Common myeloid progenitor, CD34-positive (primary cell): ENCODE data around the gene KDM8. TPM values are rescaled to one million over a fixed set of nuclear protein-coding genes. Genes with fewer than 3 reads are reported as not detected.

Experiments
- CTCF ChIA-PET: fragments of 350-600 bp; sonication (Branson Sonifier 250); formaldehyde crosslinking; loops from one replicate; lab custom pipeline; 2021; ENCODE audit warnings: antibody characterized with exemption; lab: Charles Lee
- POLR2A ChIA-PET: fragments of 350-600 bp; sonication (Branson Sonifier 250); formaldehyde crosslinking; loops from one replicate; lab custom pipeline; 2021; ENCODE audit warnings: antibody characterized with exemption; lab: Charles Lee
- DNase-seq, 3 donors: peaks; one replicate each; pipeline versions ENCODE4 v3.0.0 to v3.0.0-alpha.2; 2013
- H3K27ac ChIP-seq, 2 experiments: 1 replicate in 1 of 2; 2 replicates in 1 of 2; pipeline ENCODE4 v1.7.0; 2013; ENCODE audit warnings: inconsistent platforms in 2 of 2, low read length in 2 of 2, mild to moderate bottlenecking in 2 of 2, low read depth in 1 of 2, moderate library complexity in 1 of 2; ENCODE audit not compliant: severe bottlenecking in 2 of 2, insufficient read depth in 1 of 2, poor library complexity in 1 of 2
- H3K27me3 ChIP-seq, 5 experiments: replicated peaks in 2 of 5; 1 replicate in 3 of 5; 2 replicates in 2 of 5; pipeline versions ENCODE4 v1.6.1 to v1.7.0; 2013; ENCODE audit warnings: low read length in 4 of 5, mild to moderate bottlenecking in 2 of 5, moderate library complexity in 2 of 5, inconsistent platforms in 1 of 5; ENCODE audit not compliant: insufficient read depth in 5 of 5, control insufficient read depth in 4 of 5
- H3K36me3 ChIP-seq, 4 experiments: 1 replicate in 2 of 4; 2 replicates in 2 of 4; pipeline versions ENCODE4 v1.6.1 to v1.7.0; 2013; ENCODE audit warnings: low read length in 3 of 4, control low read depth in 1 of 4, mild to moderate bottlenecking in 1 of 4; ENCODE audit not compliant: control insufficient read depth in 4 of 4, insufficient read depth in 4 of 4
- H3K4me1 ChIP-seq, 4 experiments: 1 replicate in 3 of 4; 2 replicates in 1 of 4; pipeline versions ENCODE4 v1.6.1 to v1.7.1; 2013; ENCODE audit warnings: low read length in 3 of 4, mild to moderate bottlenecking in 3 of 4, control low read depth in 1 of 4, inconsistent platforms in 1 of 4, moderate library complexity in 1 of 4; ENCODE audit not compliant: control insufficient read depth in 4 of 4, insufficient read depth in 4 of 4; ENCODE audit errors: control extremely low read depth in 1 of 4
- H3K4me3 ChIP-seq, 7 experiments: 1 replicate in 4 of 7; 2 replicates in 3 of 7; pipeline versions ENCODE4 v1.5.1 to v1.7.0; 2013; ENCODE audit warnings: mild to moderate bottlenecking in 7 of 7, low read length in 6 of 7, moderate library complexity in 6 of 7, inconsistent platforms in 2 of 7, low read depth in 2 of 7, control low read depth in 1 of 7; ENCODE audit not compliant: insufficient read depth in 4 of 7, control insufficient read depth in 1 of 7; ENCODE audit errors: extremely low read depth in 1 of 7
- H3K9me3 ChIP-seq, 5 experiments: 1 replicate in 4 of 5; 2 replicates in 1 of 5; pipeline versions ENCODE4 v1.6.1 to v1.7.1; 2013; ENCODE audit warnings: low read length in 4 of 5, mild to moderate bottlenecking in 2 of 5, inconsistent platforms in 1 of 5, low read depth in 1 of 5, moderate library complexity in 1 of 5; ENCODE audit not compliant: control insufficient read depth in 4 of 5, insufficient read depth in 2 of 5; ENCODE audit errors: control extremely low read depth in 1 of 5
- WGBS: methylation state at CpG from one replicate; pipeline ENCODE4 v1.1.5; 2013; ENCODE audit not compliant: insufficient coverage; 5-methylcytosine and 5-hydroxymethylcytosine counted together
- polyA plus RNA-seq: library from polyadenylated mRNA; unstranded; fragments of 120-200 nt; gene quantifications from one replicate; pipeline ENCODE4 v1.2.1, GENCODE V29; 2013

The KDM8 gene
- 4.9 TPM for polyA plus RNA-seq

DNA sequence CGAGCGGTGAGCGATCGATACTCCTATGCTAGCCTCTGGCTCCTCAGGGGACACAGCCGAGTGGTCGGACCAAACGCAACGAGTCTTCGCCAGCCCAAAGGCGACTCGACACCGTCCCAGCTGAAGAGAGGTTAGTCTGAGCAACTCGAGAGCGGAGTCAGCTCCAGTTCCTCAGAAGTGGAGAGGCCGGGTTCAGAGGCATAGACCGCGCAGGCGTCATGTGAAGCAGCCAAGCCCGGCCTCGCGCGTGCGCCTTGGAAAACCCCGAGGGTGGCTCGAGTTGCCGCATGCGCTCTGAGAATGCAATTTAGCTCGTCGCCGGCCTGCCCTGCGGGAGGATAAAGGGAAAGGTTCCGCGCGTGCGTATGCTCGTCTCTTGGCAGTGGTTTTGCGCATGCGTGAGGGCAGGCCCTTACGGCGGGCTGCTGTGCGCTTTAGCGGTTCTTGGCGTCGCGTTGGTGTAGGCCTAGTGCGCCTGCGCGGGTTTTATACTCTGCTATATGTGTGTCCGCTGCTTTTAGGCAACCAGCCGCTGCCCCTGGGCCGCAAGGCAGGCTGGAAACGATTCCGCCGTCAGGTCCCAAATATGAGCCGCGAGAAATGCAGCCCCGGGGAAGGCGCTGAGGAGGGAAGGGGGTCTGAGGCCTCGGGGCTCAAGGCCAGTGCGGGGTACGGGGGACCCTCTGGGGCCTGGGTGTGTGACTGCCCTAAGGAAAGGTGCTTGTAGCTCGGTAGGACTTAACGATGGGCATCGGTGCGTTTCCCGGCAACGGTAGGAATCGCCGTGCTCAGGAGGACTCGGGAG is at the start of gene KDM8:
Gene KDM8, plus strand, starts transcription at position 20 of the 805 bp plus-strand sequence. CDS start 6,598 bp downstream, outside the sequence.
- peaks cover 0 to 10% (median 0%) of the 10 kb centered on the region in 4 experiments for H3K36me3 ChIP-seq
- H3K9me3 ChIP-seq: no peaks in the 10 kb centered on the region
- no peaks in the 10 kb centered on the region for H3K27me3 ChIP-seq
- WGBS: under 1% methylated on average over 70 of the region's 70 CpGs
- peak; percentile 99 to 100 (median 100) for DNase-seq
- H3K27ac ChIP-seq: peak within 1 kb of the TSS; percentile 95 to 97
- ChIA-PET POLR2A (interaction anchor here (0.7 to 1.5 kb wide), 2 partner anchors 12 to 79 kb away, joined by 3 read pairs; no protein-coding TSS in a partner anchor), CTCF (interaction anchor here (1.3 to 3.5 kb wide), 3 partner anchors 22 to 28 kb away, joined by 3 to 16 read pairs (median 9); no protein-coding TSS in a partner anchor)
- peak within 1 kb of the TSS; percentile 84 to 97 (median 91) for H3K4me3 ChIP-seq
- peaks cover 20 to 29% (median 25%) of the 10 kb centered on the region in 4 experiments for H3K4me1 ChIP-seq

DNA sequence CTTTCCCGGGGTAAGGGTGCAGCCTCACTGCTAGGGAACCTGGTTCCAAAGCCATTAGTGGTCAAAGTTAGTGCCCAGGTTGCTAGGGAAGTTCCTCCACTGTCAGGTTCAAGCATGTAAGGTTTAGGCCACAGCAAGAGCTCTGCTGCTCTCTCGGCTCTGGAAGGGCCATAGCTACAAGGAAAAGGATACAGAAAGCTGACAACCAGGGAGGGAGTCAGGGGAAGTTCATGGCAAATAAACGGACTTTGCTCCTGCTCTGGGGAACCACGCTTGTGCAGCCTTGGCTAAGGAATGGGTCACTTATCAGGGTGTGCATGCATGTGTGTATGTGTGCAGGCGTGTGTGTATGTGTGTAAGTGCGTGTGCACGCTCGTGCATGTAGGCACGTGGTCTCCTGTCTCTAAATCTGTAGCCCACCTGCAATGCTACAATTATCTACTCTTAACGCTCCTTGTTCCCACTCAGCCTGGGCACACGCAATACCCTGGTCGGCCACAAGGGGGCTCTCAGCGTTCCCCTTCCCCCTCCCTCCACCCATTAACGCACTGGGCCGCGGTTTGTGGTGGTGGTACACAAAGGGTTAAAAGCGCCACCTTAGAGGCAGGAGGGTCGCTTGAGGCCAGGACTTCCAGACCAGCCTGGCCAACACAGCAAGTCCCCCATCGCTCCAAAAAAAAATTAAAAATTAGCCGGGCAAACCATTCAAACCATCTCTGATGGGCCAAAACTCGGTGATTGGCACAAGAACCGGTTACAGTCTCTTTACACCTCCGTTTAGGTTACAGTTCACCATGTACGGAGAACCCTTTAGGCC is 48.4 kb upstream of the KDM8 start:
- WGBS: 17% methylated on average over 20 of the region's 24 CpGs
- H3K4me1 ChIP-seq: peaks cover 0 to 17% (median 11%) of the 10 kb centered on the region in 4 experiments
- no peaks in the 10 kb centered on the region for H3K36me3 ChIP-seq
- H3K27ac ChIP-seq: no peak overlapping the region
- DNase-seq: peak in 2 of 3 donors; percentile 53 to 57
- H3K4me3 ChIP-seq: no peak overlapping the region
- POLR2A ChIA-PET: no interaction called here
- CTCF ChIA-PET: interaction anchor here (0.5 to 5.0 kb wide), 15 partner anchors 9 to 395 kb away, joined by 3 to 33 read pairs (median 4); partner anchors contain the start of gene KATNIP
- no peaks in the 10 kb centered on the region for H3K9me3 ChIP-seq
- H3K27me3 ChIP-seq: no peaks in the 10 kb centered on the region

DNA sequence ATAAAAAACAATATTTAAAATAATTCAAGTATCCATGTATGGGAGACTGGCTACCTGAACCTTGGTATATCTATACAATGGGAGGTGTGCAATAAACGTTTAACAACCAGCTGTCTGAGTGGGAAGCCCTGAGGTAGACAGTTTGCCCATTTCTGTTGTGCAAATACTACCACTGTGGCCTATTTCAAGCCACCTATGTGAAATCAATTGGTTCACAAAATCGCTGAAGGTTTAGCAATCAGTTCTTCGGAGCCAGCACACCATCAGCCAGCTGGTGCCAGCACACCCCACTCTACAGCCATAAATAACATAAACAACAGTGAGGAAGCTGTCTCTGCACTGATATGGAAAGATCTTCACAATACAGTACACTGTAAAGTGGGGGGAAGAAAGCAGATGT is 46.7 kb upstream of the KDM8 start:
- WGBS: 10% methylated on average over 3 of the region's 3 CpGs
- Histone ChIP-seq H3K27me3 (no peaks in the 10 kb centered on the region), H3K9me3 (peaks cover 0 to 4% (median 0%) of the 10 kb centered on the region in 5 experiments), H3K27ac (no peak overlapping the region), H3K36me3 (no peaks in the 10 kb centered on the region), H3K4me1 (peaks cover 0 to 17% (median 11%) of the 10 kb centered on the region in 4 experiments), H3K4me3 (no peak overlapping the region)
- DNase-seq: peak in 1 of 3 donors; percentile 40
- CTCF ChIA-PET: interaction anchor here (0.7 to 5.0 kb wide), 7 partner anchors 10 to 216 kb away, joined by 3 to 33 read pairs (median 4); no protein-coding TSS in a partner anchor
- POLR2A ChIA-PET: no interaction called here

DNA sequence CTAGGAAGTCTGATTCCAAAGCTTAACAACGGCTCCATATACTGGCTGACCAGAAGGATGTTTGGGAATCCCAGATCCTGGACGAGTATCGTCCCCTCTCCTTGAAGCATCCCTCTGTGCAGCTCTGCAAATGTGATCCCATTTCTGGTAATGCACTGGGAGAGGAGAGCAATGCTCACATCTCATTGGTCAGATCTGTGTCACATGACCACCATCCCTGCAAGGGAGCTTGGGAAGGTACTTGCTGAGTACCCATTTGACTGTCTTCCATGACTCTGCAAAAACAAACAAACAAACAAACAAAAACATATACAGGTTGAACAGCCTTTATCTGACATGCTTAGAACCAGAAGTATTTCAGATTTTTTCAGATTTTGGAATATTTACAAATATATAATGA is 41.9 kb upstream of the KDM8 start:
- WGBS: 80% methylated on average over 3 of the region's 3 CpGs
- Histone ChIP-seq H3K27me3 (no peaks in the 10 kb centered on the region), H3K4me3 (no peak overlapping the region), H3K4me1 (peaks cover 0 to 5% (median 2%) of the 10 kb centered on the region in 4 experiments), H3K36me3 (no peaks in the 10 kb centered on the region), H3K27ac (no peak overlapping the region), H3K9me3 (peaks cover 3 to 21% (median 11%) of the 10 kb centered on the region in 5 experiments)
- ChIA-PET POLR2A (no interaction called here), CTCF (interaction anchor here (0.8 to 1.4 kb wide), 3 partner anchors 8 to 207 kb away, joined by 3 to 5 read pairs (median 4); no protein-coding TSS in a partner anchor)
- DNase-seq: no peak

DNA sequence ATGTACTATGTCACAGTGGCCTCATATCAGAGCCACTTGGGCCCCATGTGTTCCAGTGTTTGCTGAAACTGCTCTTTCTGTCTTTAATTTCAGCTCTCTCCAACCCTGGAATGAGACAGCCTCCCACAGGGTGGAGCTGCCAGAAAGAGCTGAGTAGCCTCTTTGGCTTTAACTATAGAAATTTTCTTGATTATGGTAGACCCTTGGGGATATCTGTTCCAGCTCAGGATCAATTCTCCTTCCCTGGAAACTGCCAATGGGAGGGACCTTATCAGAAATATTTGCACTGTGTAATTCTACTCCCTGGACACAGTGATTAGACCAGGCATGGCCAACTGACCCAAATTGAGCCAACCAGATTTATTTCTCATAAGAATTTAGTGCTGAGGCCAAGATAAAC is 39.0 kb upstream of the KDM8 start:
- peaks cover 3 to 21% (median 11%) of the 10 kb centered on the region in 5 experiments for H3K9me3 ChIP-seq
- ChIA-PET CTCF (interaction anchor here (0.8 to 3.6 kb wide), 3 partner anchors 9 to 15 kb away, joined by 4 to 19 read pairs (median 8); no protein-coding TSS in a partner anchor), POLR2A (no interaction called here)
- no peak for DNase-seq
- H3K4me3 ChIP-seq: no peak overlapping the region
- no peaks in the 10 kb centered on the region for H3K36me3 ChIP-seq
- H3K27ac ChIP-seq: no peak overlapping the region
- peaks cover 0 to 5% (median 0%) of the 10 kb centered on the region in 4 experiments for H3K4me1 ChIP-seq
- H3K27me3 ChIP-seq: no peaks in the 10 kb centered on the region

DNA sequence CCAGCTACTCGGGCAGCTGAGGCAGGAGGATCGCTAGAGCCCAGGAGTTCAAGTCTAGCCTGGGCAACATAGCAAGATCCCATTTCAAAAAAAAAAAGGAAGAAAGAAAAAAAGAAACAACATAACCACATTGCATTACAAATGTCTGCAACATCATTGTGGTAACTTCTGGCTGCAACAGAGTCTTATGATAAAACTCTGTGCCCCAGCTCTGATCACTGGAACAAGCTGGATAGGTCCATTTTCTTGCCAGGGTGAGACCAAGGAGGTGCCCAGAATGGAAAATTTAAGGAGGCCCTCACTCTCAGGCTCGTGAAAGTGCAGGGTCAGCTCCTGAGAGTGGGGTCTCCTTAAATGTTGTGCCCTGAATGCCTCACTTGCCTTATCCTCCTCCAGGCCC is 37.8 kb upstream of the KDM8 start:
- DNase-seq: peak in 2 of 3 donors; percentile 58 to 68
- Histone ChIP-seq H3K9me3 (peaks cover 3 to 21% (median 11%) of the 10 kb centered on the region in 5 experiments), H3K4me3 (no peak overlapping the region), H3K4me1 (peaks cover 0 to 16% (median 0%) of the 10 kb centered on the region in 4 experiments), H3K36me3 (no peaks in the 10 kb centered on the region), H3K27me3 (no peaks in the 10 kb centered on the region), H3K27ac (no peak overlapping the region)
- ChIA-PET POLR2A (no interaction called here), CTCF (interaction anchor here (0.8 to 3.6 kb wide), 5 partner anchors 10 to 202 kb away, joined by 3 to 19 read pairs (median 8); no protein-coding TSS in a partner anchor)
- 82% methylated on average over 1 of the region's 3 CpGs for WGBS
